ENCODE measurements around the gene SEM1. TPM values are rescaled to one million over a fixed set of nuclear protein-coding genes. Genes with fewer than 3 reads are reported as not detected.
"Not testable (repeated sequence)": the region's sequence is repeated elsewhere in the genome, so short reads cannot be mapped to it uniquely, and the experiment has no call there.

Gene SEM1
- total RNA-seq, 2 donors from 2014 or later: 15.1 to 33.1 TPM

GRCh38 chr7:96667026-96667425 is 42.6 kb downstream of the SEM1 start:
- TF ChIP-seq CTCF (IDR thresholded peaks at IDR 0.05): no peak
- no peak overlapping the region for H3K4me3 ChIP-seq
- H3K27me3 ChIP-seq: no peaks in the 10 kb centered on the region
- H3K27ac ChIP-seq: no peak overlapping the region
- no peak for DNase-seq (ENCODE audit: low spot score)
- no peaks in the 10 kb centered on the region for H3K9me3 ChIP-seq
- H3K4me1 ChIP-seq: no peaks in the 10 kb centered on the region
- H3K36me3 ChIP-seq: peaks cover 10% of the 10 kb centered on the region

GRCh38 chr7:96665689-96666088 is 44.0 kb downstream of the SEM1 start:
- H3K27me3 ChIP-seq: no peaks in the 10 kb centered on the region
- no peak overlapping the region for H3K27ac ChIP-seq
- no peak for TF ChIP-seq CTCF (IDR thresholded peaks at IDR 0.05)
- no peaks in the 10 kb centered on the region for H3K4me1 ChIP-seq
- no peak for DNase-seq (ENCODE audit: low spot score)
- H3K36me3 ChIP-seq: peaks cover 2% of the 10 kb centered on the region
- H3K9me3 ChIP-seq: no peaks in the 10 kb centered on the region
- no peak overlapping the region for H3K4me3 ChIP-seq

- no peak for TF ChIP-seq CTCF (IDR thresholded peaks at IDR 0.05)
- no peak for DNase-seq (ENCODE audit: low spot score)
- no peaks in the 10 kb centered on the region for H3K27me3 ChIP-seq
- no peaks in the 10 kb centered on the region for H3K4me1 ChIP-seq
- H3K27ac ChIP-seq: no peak overlapping the region
- no peaks in the 10 kb centered on the region for H3K36me3 ChIP-seq
- no peak overlapping the region for H3K4me3 ChIP-seq
- H3K9me3 ChIP-seq: no peaks in the 10 kb centered on the region
Observed at GRCh38 chr7:96664793-96665192, 44.9 kb downstream of the SEM1 start.

- Histone ChIP-seq H3K27ac (no peak overlapping the region), H3K4me1 (no peaks in the 10 kb centered on the region), H3K36me3 (no peaks in the 10 kb centered on the region), H3K4me3 (no peak overlapping the region), H3K27me3 (no peaks in the 10 kb centered on the region), H3K9me3 (no peaks in the 10 kb centered on the region)
- DNase-seq (ENCODE audit: low spot score): no peak
- TF ChIP-seq CTCF (IDR thresholded peaks at IDR 0.05): no peak
Observed at GRCh38 chr7:96663871-96664445, 45.7 kb downstream of the SEM1 start.

- Histone ChIP-seq H3K27me3 (no peaks in the 10 kb centered on the region), H3K4me3 (no peak overlapping the region)
- TF ChIP-seq CTCF (IDR thresholded peaks at IDR 0.05): no peak
Observed at GRCh38 chr7:96663457-96663856, 46.2 kb downstream of the SEM1 start.

GRCh38 chr7:96662151-96662550 is 47.5 kb downstream of the SEM1 start:
- DNase-seq (ENCODE audit: low spot score); H3K4me1 ChIP-seq; H3K4me3 ChIP-seq; H3K27me3 ChIP-seq; H3K9me3 ChIP-seq; H3K27ac ChIP-seq; H3K36me3 ChIP-seq: not testable (repeated sequence)

More at GRCh38 chr7:96663457-96663856, 46.2 kb downstream of the SEM1 start:
- Histone ChIP-seq H3K9me3 (no peaks in the 10 kb centered on the region), H3K4me1 (no peaks in the 10 kb centered on the region), H3K36me3 (no peaks in the 10 kb centered on the region), H3K27ac (no peak overlapping the region)
- no peak for DNase-seq (ENCODE audit: low spot score)
